ENCODE measurements around the gene CCDC200. TPM values are rescaled to one million over a fixed set of nuclear protein-coding genes. Genes with fewer than 3 reads are reported as not detected.
"Not testable (repeated sequence)": the region's sequence is repeated elsewhere in the genome, so short reads cannot be mapped to it uniquely, and the experiment has no call there.

CCDC200 gene
- total RNA-seq, 1 donor from 2014 or later = 0.47 TPM

- intact Hi-C loops (cut with micrococcal nuclease) = no loop called here
These were observed 12.1 kb downstream of the CCDC200 start for GRCh38 chr17:43216369-43216761.

GRCh38 chr17:43215341-43215740, 13.1 kb downstream of the CCDC200 start:
- intact Hi-C loops (cut with micrococcal nuclease) = no loop called here

GRCh38 chr17:43213545-43213944, 14.9 kb downstream of the CCDC200 start:
- intact Hi-C loops (cut with micrococcal nuclease) = no loop called here

- intact Hi-C loops (cut with micrococcal nuclease) = no loop called here
These were observed 15.6 kb downstream of the CCDC200 start for GRCh38 chr17:43212641-43213490.

- intact Hi-C loops (cut with micrococcal nuclease) = loop anchor here (1.0 kb wide), 6 partner anchors 40 to 272 kb away; partner anchors contain the start of genes BRCA1, DHX8, NBR1 and RPL27
These were observed 16.7 kb downstream of the CCDC200 start, which contains the start of gene TMEM106A for GRCh38 chr17:43211480-43212402. Gene TMEM106A (plus strand): TSS chr17:43211875. CDS start chr17:43213042, 1,167 bp downstream.

GRCh38 chr17:43211123-43211479, 17.3 kb downstream of the CCDC200 start:
- intact Hi-C loops (cut with micrococcal nuclease) = loop anchor here (1.0 kb wide), 6 partner anchors 40 to 272 kb away; partner anchors contain the start of genes BRCA1, DHX8, NBR1 and RPL27

GRCh38 chr17:43210576-43210975, 17.8 kb downstream of the CCDC200 start:
- intact Hi-C loops (cut with micrococcal nuclease) = no loop called here

GRCh38 chr17:43203013-43203412, 25.4 kb downstream of the CCDC200 start:
- intact Hi-C loops (cut with micrococcal nuclease) = not testable (repeated sequence)

- intact Hi-C loops (cut with micrococcal nuclease) = no loop called here
These were observed 28.3 kb downstream of the CCDC200 start for GRCh38 chr17:43200127-43200526.

GRCh38 chr17:43199633-43200032, 28.8 kb downstream of the CCDC200 start:
- intact Hi-C loops (cut with micrococcal nuclease) = no loop called here

GRCh38 chr17:43193251-43193650, 35.2 kb downstream of the CCDC200 start:
- intact Hi-C loops (cut with micrococcal nuclease) = no loop called here

- intact Hi-C loops (cut with micrococcal nuclease) = not testable (repeated sequence)
These were observed 41.8 kb downstream of the CCDC200 start for GRCh38 chr17:43186656-43187055.

- intact Hi-C loops (cut with micrococcal nuclease) = no loop called here
These were observed 44.5 kb downstream of the CCDC200 start for GRCh38 chr17:43183921-43184320.

GRCh38 chr17:43176119-43176570, 52.3 kb downstream of the CCDC200 start:
- intact Hi-C loops (cut with micrococcal nuclease) = no loop called here

- intact Hi-C loops (cut with micrococcal nuclease) = no loop called here
These were observed 53.0 kb downstream of the CCDC200 start for GRCh38 chr17:43175213-43176118.

- intact Hi-C loops (cut with micrococcal nuclease) = loop anchor here (1.0 to 5.0 kb wide), 8 partner anchors 39 to 900 kb away; partner anchors contain the start of genes G6PC3, PSME3, PTGES3L and RETREG3
These were observed 56.6 kb downstream of the CCDC200 start for GRCh38 chr17:43171586-43172487.

Data from T-helper 1 cell treated with Interleukin-12 subunit alpha and Interleukin-12 subunit beta and Interleukin-4 antibody, amounts not matched to agents 30 ng/mL and 1 ng/mL, for 36 hours (primary cell).